HK-2 (cell line): ENCODE results near the gene MACROH2A1.

ENCODE experiments used
- DNase-seq: peaks from one replicate; pipeline ENCODE4 v3.0.0-alpha.2; 2018; ENCODE audit not compliant: unreplicated experiment

Gene MACROH2A1

GRCh38 chr5:135313946-135314345 is 85.1 kb downstream of the MACROH2A1 start:
- DNase-seq, result no peak

- DNase-seq, result no peak
These were observed 85.6 kb downstream of the MACROH2A1 start for GRCh38 chr5:135313405-135313804.

- DNase-seq, result no peak
These were observed 86.6 kb downstream of the MACROH2A1 start for GRCh38 chr5:135312255-135312935.

DNA sequence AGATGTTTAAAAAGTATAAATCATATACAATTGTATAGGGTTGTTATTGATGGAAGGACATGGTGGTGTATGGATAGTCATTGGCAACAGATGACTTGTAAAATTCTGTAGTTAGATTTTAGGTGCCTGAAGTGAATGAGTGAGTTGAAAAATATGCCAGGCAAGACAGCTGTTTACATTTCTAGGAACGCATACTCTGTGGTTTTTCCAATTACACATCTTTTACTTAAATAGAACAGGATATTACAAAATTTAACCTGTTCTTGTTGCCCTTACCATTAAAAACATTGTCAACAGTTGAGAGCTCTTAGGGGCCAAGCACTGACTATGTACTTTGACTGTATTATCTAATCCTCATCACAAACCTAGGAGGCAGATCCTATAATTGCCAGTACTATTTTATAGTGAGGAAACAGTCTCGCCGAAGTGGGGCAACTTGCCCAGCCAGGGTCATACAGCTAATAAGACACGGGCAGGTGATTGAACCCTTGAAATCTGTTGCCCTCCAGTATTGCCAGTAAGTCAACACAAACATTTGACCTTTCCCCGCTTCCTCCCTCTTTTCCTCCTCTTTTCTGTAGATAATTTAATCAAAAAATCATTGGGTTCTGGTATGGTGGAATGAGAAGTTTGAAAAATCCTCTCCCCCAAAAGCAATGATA is 88.6 kb downstream of the MACROH2A1 start:
- no peak for DNase-seq

GRCh38 chr5:135309391-135310327 is 89.4 kb downstream of the MACROH2A1 start:
- no peak for DNase-seq

DNA sequence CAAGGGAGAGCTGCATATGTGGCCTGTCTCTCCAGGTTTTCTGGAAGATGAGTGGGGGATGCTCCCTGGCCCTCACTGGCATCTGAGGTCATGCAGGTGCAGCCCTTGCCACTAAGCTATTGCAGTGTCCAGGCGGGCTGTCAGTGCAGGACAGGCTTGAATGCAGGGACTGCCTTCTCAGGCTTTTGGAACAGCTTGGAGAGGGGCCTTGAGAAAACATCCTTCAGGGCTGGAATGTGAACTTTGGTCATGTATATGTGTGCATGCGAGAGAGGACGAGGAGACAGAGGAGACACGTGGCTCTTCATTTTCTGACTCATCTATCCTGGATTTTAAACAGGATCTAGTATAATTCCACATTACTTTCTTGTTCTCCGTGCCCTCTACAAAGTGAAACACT is 90.3 kb downstream of the MACROH2A1 start:
- peak; percentile 11 for DNase-seq

DNA sequence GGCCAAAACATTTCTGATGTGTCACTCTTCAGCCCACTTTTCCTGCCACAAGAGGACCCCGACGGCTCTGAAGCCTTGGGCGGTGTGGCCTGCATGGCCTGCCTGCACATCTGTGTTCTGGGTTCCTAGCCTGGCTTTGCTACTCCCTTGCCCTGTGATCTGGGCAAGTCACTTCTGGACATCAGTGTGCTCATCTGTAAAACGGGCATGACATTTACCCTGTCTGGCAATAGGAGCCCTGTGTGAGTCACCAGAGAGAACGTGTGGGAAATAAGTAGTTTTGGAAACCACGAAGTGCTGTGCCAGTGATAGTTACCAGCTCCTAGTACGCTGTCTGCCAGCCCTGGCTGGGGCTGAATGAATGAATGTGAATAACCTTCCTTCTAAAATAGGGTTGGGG is 90.8 kb downstream of the MACROH2A1 start:
- DNase-seq, result no peak

- no peak for DNase-seq
These were observed 91.7 kb downstream of the MACROH2A1 start for GRCh38 chr5:135307143-135307903.

GRCh38 chr5:135306557-135306956 is 92.5 kb downstream of the MACROH2A1 start:
- DNase-seq, result no peak

DNA sequence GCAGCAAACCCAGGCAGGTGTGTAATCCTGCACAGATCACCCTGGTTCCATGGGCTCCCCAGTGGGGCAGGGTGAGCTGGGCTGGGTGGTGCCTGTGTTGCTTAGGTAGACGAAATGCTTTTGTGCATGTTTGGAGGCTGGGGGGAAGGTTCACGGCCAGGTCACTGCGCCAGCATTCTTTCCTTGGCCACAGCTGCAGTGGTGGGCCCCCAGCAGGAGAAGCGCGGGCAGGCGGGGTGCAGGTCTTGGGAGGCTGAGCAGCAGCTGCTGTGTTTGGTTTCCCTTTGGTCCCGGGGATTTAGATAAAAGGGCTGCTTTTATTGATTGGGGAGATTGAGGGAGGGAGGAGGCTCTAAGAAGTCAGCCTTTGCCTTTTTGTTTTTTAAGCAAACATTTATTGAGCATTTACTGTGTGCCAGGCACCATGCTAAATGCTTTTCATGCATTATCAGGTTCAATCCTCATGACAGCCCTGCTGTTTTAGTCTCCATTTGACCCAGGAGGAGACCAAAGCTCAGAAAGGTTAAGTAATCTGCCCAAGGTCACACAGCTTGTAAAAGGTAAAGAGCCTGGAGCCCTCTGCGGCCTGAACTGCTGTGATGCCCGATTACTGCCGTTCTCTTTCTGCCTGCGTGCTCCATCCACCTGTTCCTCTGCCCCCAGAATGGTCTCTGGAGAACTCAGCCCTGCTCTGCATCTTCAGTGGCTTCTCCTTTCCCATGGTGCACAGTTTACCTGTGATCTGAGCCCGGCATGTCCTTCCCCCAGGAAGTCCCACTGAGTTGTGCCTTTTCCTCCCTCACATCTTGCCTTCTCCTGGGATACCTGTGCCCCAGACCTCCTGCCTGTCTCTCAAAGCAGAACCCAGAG is 94.4 kb downstream of the MACROH2A1 start:
- no peak for DNase-seq

DNA sequence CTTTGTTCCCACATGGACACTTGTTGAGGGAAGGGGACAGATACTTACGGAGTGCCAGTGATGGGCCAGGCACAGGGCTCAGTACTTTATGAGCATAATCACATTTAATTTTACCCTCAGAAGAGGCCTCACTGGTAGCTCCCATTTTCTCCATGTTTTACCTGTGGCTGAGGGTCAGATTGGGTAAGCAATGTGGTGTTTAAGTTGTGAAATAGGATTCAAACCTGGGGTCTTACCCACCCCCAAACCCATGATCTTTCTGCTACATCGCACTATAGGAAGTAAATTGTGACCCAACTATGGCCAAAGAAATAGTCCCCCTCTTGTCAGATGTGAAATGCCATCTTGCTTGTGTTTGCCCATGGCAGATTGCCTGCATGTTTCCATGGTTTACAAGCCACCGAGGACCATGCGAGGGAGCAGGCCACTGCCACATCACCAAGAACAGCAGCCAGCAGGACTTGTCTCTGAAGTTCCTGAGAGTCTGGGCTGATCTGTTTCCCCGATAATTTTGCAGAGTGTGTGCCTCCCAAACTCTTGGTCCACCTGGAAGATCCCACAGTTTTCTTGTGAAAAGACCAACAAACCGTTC is 95.4 kb downstream of the MACROH2A1 start:
- DNase-seq, result no peak

- no peak for DNase-seq
These were observed 101.9 kb downstream of the MACROH2A1 start for GRCh38 chr5:135296900-135297816.

GRCh38 chr5:135295852-135296251 is 103.2 kb downstream of the MACROH2A1 start:
- DNase-seq, result no peak

- DNase-seq, result no peak
These were observed 104.2 kb downstream of the MACROH2A1 start for GRCh38 chr5:135294793-135295192.

DNA sequence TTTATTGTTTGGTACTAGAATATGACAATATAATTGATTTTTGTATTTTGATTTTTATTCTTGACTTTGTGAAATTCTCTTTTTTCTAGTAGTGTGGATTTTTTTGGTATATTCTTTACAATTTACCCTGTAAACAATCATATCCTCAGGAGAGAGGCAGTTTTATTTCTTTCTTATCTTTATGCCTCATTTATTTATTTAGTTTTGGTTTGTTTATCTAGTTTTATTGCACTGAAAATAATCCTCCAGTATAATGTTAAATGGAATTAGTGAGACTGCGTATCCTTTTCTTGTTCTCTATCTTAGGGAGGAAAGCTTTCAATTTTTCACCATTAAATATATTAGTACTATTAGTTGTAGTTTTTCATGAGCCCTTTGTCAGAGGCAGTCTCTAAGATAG is 109.4 kb downstream of the MACROH2A1 start:
- DNase-seq, result no peak

- no peak for DNase-seq
These were observed 111.5 kb downstream of the MACROH2A1 start for GRCh38 chr5:135287551-135287950.
